ENCODE results near the gene RBM48. TPM values are rescaled to one million over a fixed set of nuclear protein-coding genes. Genes with fewer than 3 reads are reported as not detected.
A peak's percentile ranks its signal among the peaks of the same experiment; 100 is the strongest.

RBM48 gene
- total RNA-seq, 1 donor from 2014 or later: 9.0 TPM

GRCh38 chr7:92567460-92567859 lies 38.9 kb downstream of the RBM48 start:
- DNase-seq (ENCODE audit: low read depth): no peak
- H3K36me3 ChIP-seq (ENCODE audit: control insufficient read depth, insufficient read depth, low read length): peaks cover 10% of the 10 kb centered on the region
- TF ChIP-seq CTCF (IDR thresholded peaks at IDR 0.05; ENCODE audit: insufficient read depth, low read length, severe bottlenecking): no peak

GRCh38 chr7:92569137-92569536 lies 40.5 kb downstream of the RBM48 start:
- FAIRE-seq (no peak), DNase-seq (ENCODE audit: low read depth) (no peak)
- TF ChIP-seq CTCF (IDR thresholded peaks at IDR 0.05; ENCODE audit: insufficient read depth, low read length, severe bottlenecking): no peak
- no peak overlapping the region for H3K4me3 ChIP-seq (ENCODE audit: low read depth, low read length)
- no peaks in the 10 kb centered on the region for H3K27me3 ChIP-seq (ENCODE audit: control insufficient read depth, insufficient read depth, low read length)
- H3K36me3 ChIP-seq (ENCODE audit: control insufficient read depth, insufficient read depth, low read length): peaks cover 8% of the 10 kb centered on the region

More at GRCh38 chr7:92567460-92567859, 38.9 kb downstream of the RBM48 start:
- Histone ChIP-seq H3K4me3 (ENCODE audit: low read depth, low read length) (no peak overlapping the region), H3K27me3 (ENCODE audit: control insufficient read depth, insufficient read depth, low read length) (no peaks in the 10 kb centered on the region)
- no peak for FAIRE-seq

GRCh38 chr7:92576296-92576695 lies 47.7 kb downstream of the RBM48 start:
- TF ChIP-seq CTCF (IDR thresholded peaks at IDR 0.05; ENCODE audit: insufficient read depth, low read length, severe bottlenecking): no peak
- Histone ChIP-seq H3K36me3 (ENCODE audit: control insufficient read depth, insufficient read depth, low read length) (peaks cover 9% of the 10 kb centered on the region), H3K4me3 (ENCODE audit: low read depth, low read length) (no peak overlapping the region), H3K27me3 (ENCODE audit: control insufficient read depth, insufficient read depth, low read length) (no peaks in the 10 kb centered on the region)
- no peak for DNase-seq (ENCODE audit: low read depth)
- FAIRE-seq: no peak

GRCh38 chr7:92582948-92583347 lies 54.4 kb downstream of the RBM48 start:
- no peak for TF ChIP-seq CTCF (IDR thresholded peaks at IDR 0.05; ENCODE audit: insufficient read depth, low read length, severe bottlenecking)
- no peak for FAIRE-seq
- no peak for DNase-seq (ENCODE audit: low read depth)

GRCh38 chr7:92584953-92585352 lies 56.4 kb downstream of the RBM48 start:
- no peak overlapping the region for H3K4me3 ChIP-seq (ENCODE audit: low read depth, low read length)
- H3K27me3 ChIP-seq (ENCODE audit: control insufficient read depth, insufficient read depth, low read length): no peaks in the 10 kb centered on the region
- H3K36me3 ChIP-seq (ENCODE audit: control insufficient read depth, insufficient read depth, low read length): peaks cover 2% of the 10 kb centered on the region
- TF ChIP-seq CTCF (IDR thresholded peaks at IDR 0.05; ENCODE audit: insufficient read depth, low read length, severe bottlenecking): no peak
- no peak for FAIRE-seq
- peak; percentile 29 for DNase-seq (ENCODE audit: low read depth)

More at GRCh38 chr7:92582948-92583347, 54.4 kb downstream of the RBM48 start:
- no peak overlapping the region for H3K4me3 ChIP-seq (ENCODE audit: low read depth, low read length)
- H3K36me3 ChIP-seq (ENCODE audit: control insufficient read depth, insufficient read depth, low read length): peaks cover 6% of the 10 kb centered on the region
- H3K27me3 ChIP-seq (ENCODE audit: control insufficient read depth, insufficient read depth, low read length): no peaks in the 10 kb centered on the region

- FAIRE-seq: no peak
- peak; percentile 50 for DNase-seq (ENCODE audit: low read depth)
- no peak for TF ChIP-seq CTCF (IDR thresholded peaks at IDR 0.05; ENCODE audit: insufficient read depth, low read length, severe bottlenecking)
Measured at GRCh38 chr7:92586403-92586802, 57.8 kb downstream of the RBM48 start.

More at GRCh38 chr7:92586403-92586802, 57.8 kb downstream of the RBM48 start:
- Histone ChIP-seq H3K27me3 (ENCODE audit: control insufficient read depth, insufficient read depth, low read length) (no peaks in the 10 kb centered on the region), H3K4me3 (ENCODE audit: low read depth, low read length) (no peak overlapping the region), H3K36me3 (ENCODE audit: control insufficient read depth, insufficient read depth, low read length) (no peaks in the 10 kb centered on the region)

All from bronchial epithelial cell (primary cell).